Measurements from ENCODE around the gene PLCG2.

The PLCG2 gene

DNA sequence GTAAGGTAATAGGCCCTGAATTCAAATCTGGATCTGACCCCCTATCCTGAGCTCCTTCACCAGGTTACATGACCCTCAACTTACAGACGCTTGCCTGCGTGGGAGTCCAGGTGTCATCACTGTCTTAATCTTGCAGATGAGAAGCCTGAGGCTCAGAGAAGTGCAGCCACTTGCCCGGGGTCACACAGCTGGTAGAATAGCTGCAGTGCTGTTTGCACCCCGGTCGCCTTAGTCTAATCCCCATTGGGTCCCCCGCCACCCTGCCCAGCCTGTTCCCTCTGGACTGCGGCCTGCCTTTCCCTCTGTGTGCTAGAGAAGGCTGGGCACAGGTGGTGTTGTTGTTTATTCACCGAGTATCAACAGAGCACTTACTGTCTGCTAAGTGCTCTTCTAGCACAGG lies 125.2 kb downstream of the PLCG2 start:
- TF ChIP-seq, protein P1, sequence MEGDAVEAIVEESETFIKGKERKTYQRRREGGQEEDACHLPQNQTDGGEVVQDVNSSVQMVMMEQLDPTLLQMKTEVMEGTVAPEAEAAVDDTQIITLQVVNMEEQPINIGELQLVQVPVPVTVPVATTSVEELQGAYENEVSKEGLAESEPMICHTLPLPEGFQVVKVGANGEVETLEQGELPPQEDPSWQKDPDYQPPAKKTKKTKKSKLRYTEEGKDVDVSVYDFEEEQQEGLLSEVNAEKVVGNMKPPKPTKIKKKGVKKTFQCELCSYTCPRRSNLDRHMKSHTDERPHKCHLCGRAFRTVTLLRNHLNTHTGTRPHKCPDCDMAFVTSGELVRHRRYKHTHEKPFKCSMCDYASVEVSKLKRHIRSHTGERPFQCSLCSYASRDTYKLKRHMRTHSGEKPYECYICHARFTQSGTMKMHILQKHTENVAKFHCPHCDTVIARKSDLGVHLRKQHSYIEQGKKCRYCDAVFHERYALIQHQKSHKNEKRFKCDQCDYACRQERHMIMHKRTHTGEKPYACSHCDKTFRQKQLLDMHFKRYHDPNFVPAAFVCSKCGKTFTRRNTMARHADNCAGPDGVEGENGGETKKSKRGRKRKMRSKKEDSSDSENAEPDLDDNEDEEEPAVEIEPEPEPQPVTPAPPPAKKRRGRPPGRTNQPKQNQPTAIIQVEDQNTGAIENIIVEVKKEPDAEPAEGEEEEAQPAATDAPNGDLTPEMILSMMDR (IDR thresholded peaks at IDR 0.05; ENCODE audit: extremely low read depth, missing control alignments) = no peak

DNA sequence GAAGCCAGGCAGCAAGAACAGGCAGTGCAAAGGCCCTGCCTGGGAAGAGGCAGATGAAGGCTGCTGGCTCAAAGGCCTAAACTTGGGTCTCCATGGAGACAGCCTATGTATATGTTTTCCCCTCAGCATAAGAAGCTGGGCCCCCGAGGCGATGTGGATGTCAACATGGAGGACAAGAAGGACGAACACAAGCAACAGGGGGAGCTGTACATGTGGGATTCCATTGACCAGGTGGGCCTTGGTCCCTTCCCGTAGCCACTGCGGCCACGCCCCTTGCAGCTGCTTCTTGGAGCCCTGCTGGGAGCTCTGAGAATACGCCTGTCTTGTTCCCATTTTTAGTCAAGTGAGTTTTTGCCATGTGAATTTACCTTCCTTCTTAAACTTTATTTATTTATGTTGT lies 126.2 kb downstream of the PLCG2 start:
- TF ChIP-seq, protein P1 (IDR thresholded peaks at IDR 0.05; ENCODE audit: extremely low read depth, missing control alignments) = no peak

More for the DNA sequence above, 125.2 kb downstream of the PLCG2 start:
- no peak for DNase-seq (ENCODE audit: low spot score)

DNA sequence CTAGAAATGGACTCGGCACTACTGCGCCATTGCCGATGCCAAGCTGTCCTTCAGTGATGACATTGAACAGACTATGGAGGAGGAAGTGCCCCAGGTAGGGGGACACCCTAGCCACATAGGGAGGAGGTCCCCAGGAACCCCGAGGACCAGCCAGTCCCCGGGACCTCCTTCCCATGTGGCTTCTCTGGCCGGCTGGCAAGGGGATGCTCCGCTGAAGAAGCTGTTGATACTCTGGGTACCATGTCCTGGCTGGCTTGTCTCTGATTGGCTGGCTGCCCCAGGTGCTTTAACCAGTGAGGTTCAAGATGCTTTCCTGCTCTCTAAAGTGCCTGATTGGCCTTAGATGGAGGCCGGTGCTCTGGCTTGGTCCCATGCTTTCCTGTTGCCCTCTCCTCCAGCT lies 128.6 kb downstream of the PLCG2 start:
- no peak for DNase-seq (ENCODE audit: low spot score)
- TF ChIP-seq, protein P1 (IDR thresholded peaks at IDR 0.05; ENCODE audit: extremely low read depth, missing control alignments) = no peak

More for the DNA sequence above, 126.2 kb downstream of the PLCG2 start:
- no peak for DNase-seq (ENCODE audit: low spot score)

DNA sequence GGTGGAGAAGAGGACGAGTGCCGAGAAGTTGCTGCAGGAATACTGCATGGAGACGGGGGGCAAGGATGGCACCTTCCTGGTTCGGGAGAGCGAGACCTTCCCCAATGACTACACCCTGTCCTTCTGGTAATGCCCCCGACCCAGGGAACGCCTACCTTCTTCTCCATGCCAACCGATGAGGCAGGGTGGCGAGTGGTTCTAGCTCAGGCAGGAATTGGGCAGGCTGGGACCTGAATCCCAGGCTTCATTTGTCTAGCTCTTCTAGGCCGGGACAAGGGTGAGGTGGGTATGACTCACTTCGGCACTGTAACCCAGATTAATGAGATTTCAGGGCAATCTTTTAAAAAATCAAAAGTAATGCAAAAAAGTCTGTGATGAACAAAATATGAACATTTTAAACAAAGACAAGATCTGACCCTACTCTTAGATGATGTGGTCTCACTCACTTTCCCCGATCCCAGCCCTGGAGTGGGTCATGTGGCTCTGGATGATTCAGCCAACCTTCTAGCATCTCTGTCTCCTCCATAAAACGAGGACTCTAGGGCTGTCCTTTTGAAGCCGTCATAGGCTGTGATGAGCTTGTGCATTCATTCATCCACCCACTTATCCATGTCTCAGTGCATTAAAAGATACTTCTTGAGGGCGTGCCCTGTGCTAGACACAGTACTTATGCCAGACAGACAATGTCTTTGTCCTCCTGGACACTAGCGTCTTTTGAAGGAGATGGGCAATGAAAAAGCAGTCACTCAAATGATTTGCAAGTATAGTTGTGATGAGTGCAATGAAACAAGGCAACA lies 129.6 kb downstream of the PLCG2 start:
- TF ChIP-seq, protein P1 (IDR thresholded peaks at IDR 0.05; ENCODE audit: extremely low read depth, missing control alignments) = no peak

DNA sequence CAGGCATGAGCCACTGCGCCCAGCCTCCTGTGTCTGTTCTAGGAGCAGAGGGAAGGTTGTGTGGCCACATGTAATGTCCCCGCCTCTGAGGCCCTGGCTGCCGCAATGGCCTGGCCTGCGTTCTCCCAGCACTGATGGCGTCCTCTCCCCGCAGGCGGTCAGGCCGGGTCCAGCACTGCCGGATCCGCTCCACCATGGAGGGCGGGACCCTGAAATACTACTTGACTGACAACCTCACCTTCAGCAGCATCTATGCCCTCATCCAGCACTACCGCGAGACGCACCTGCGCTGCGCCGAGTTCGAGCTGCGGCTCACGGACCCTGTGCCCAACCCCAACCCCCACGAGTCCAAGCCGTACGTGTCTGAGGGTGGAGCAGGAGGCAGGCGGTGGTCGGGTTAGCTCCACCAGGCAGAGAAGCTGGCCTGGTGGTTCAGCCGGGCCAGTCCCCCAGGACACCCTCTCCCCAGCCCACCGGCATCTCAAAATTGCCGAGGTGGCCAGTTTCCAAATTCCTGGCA lies 131.3 kb downstream of the PLCG2 start:
- no peak for DNase-seq (ENCODE audit: low spot score)
- TF ChIP-seq, protein P1 (IDR thresholded peaks at IDR 0.05; ENCODE audit: extremely low read depth, missing control alignments) = no peak

More for the DNA sequence above, 129.6 kb downstream of the PLCG2 start:
- no peak for DNase-seq (ENCODE audit: low spot score)

DNA sequence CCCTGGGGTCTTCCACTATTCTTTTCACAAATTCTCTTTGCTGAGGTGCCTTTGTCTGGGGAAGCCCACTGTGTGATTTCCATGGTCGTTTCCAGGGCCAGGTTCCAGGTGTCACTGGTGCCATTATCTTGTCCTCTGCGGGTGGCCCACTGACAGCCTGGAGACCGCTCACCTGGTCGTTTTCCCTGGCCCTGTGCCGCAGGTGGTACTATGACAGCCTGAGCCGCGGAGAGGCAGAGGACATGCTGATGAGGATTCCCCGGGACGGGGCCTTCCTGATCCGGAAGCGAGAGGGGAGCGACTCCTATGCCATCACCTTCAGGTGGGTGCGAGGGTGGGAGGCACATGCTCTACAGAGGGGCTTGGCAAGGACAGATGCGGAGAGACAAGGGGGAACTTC lies 133.3 kb downstream of the PLCG2 start:
- no peak for DNase-seq (ENCODE audit: low spot score)
- TF ChIP-seq, protein P1 (IDR thresholded peaks at IDR 0.05; ENCODE audit: extremely low read depth, missing control alignments) = no peak

DNA sequence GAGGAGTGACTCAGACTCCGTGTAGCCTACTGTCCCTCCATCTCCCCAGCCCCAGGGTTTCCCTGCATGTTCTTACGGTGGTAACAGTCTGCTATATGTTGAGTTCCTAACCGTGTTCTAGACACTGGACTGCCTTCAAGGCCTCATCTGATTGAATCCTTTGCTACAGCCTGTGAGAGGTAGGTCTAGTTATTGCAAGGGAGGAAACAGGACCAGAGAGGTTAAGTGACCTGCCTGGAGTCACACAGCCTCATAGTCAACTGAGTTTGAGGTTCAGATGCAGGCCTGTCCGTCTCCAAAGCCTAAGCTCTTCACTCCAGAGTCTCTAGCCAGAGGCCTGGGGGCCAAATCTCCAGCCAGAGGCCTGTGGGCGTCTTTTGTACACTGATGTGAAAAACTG lies 134.1 kb downstream of the PLCG2 start:
- TF ChIP-seq, protein P1 (IDR thresholded peaks at IDR 0.05; ENCODE audit: extremely low read depth, missing control alignments) = no peak
- no peak for DNase-seq (ENCODE audit: low spot score)
